CD8-positive, alpha-beta memory T cell (primary cell): ENCODE measurements around the gene GRB14. TPM values are rescaled to one million over a fixed set of nuclear protein-coding genes. Genes with fewer than 3 reads are reported as not detected.

Experiments
- CTCF ChIA-PET: fragments of 350-600 bp; sonication (Branson Sonifier 250); formaldehyde crosslinking; loops from one replicate; lab custom pipeline; 2021; ENCODE audit warnings: antibody characterized with exemption; lab: Charles Lee
- POLR2A ChIA-PET: fragments of 350-600 bp; sonication (Branson Sonifier 250); formaldehyde crosslinking; loops from one replicate; lab custom pipeline; 2021; ENCODE audit warnings: antibody characterized with exemption; lab: Charles Lee
- DNase-seq, 5 donors: peaks; one replicate each; pipeline versions ENCODE4 v3.0.0 to v3.0.0-alpha.2; 2020 to 2022; ENCODE audit warnings: mixed read lengths in 1 of 5
- H3K27ac ChIP-seq: one replicate; pipeline ENCODE4 v1.7.0; 2013; ENCODE audit warnings: low read depth, mild to moderate bottlenecking, low read length, moderate library complexity
- H3K27me3 ChIP-seq: 2 replicates; pipeline ENCODE4 v1.7.0; 2013; ENCODE audit warnings: low read length, mild to moderate bottlenecking; ENCODE audit not compliant: insufficient read depth, poor library complexity, severe bottlenecking
- H3K36me3 ChIP-seq: 2 replicates; pipeline ENCODE4 v1.7.0; 2013; ENCODE audit warnings: mild to moderate bottlenecking, low read length, moderate library complexity; ENCODE audit not compliant: insufficient read depth
- H3K4me1 ChIP-seq: 2 replicates; pipeline ENCODE4 v1.7.0; 2013; ENCODE audit warnings: mild to moderate bottlenecking, low read length, moderate library complexity; ENCODE audit not compliant: insufficient read depth
- H3K4me3 ChIP-seq: 2 replicates; pipeline ENCODE4 v1.7.0; 2013; ENCODE audit warnings: mild to moderate bottlenecking, low read length
- H3K9me3 ChIP-seq: 2 replicates; pipeline ENCODE4 v1.7.0; 2013; ENCODE audit warnings: mild to moderate bottlenecking, low read length
- H3K27ac Mint-ChIP-seq, 8 donors: one replicate each; pipeline ENCODE4 v1.8.0; 2020 to 2021; ENCODE audit warnings: mixed read lengths in 8 of 8, mild to moderate bottlenecking in 6 of 8, inconsistent platforms in 3 of 8, moderate library complexity in 3 of 8
- H3K27me3 Mint-ChIP-seq, 2 donors: one replicate each; pipeline ENCODE4 v1.8.0; 2020 to 2021; ENCODE audit warnings: mixed read lengths in 2 of 2, mild to moderate bottlenecking in 1 of 2, moderate library complexity in 1 of 2
- H3K36me3 Mint-ChIP-seq, 3 donors: one replicate each; pipeline ENCODE4 v1.8.0; 2020 to 2021; ENCODE audit warnings: mixed read lengths in 3 of 3, inconsistent platforms in 1 of 3, mild to moderate bottlenecking in 1 of 3
- H3K4me1 Mint-ChIP-seq, 3 donors: one replicate each; pipeline ENCODE4 v1.8.0; 2020 to 2021; ENCODE audit warnings: mixed read lengths in 3 of 3, inconsistent platforms in 1 of 3, mild to moderate bottlenecking in 1 of 3
- H3K4me3 Mint-ChIP-seq, 7 donors: one replicate each; pipeline ENCODE4 v1.8.0; 2020 to 2021; ENCODE audit warnings: mixed read lengths in 7 of 7, mild to moderate bottlenecking in 6 of 7, moderate library complexity in 4 of 7, inconsistent platforms in 2 of 7
- H3K9me3 Mint-ChIP-seq, 5 donors: one replicate each; pipeline ENCODE4 v1.8.0; 2020 to 2022; ENCODE audit warnings: mixed read lengths in 5 of 5, mild to moderate bottlenecking in 3 of 5, moderate library complexity in 2 of 5, inconsistent platforms in 1 of 5
- polyA plus RNA-seq: library from polyadenylated mRNA; unstranded; fragments of 300-500 nt; fragmentation: Illumina TruSeq; gene quantifications from one replicate; pipeline ENCODE4 v1.2.3, GENCODE V29; 2021
- total RNA-seq, 2 experiments: library from RNA; stranded (reverse); gene quantifications; one replicate each; pipeline ENCODE4 v1.2.3, GENCODE V29; 2021

The GRB14 gene
- total and polyA plus RNA-seq, 3 experiments from 2014 or later = not detected

- no peaks in the 10 kb centered on the region for H3K27me3 Mint-ChIP-seq
- DNase-seq = no peak
- Histone ChIP-seq H3K9me3 (no peaks in the 10 kb centered on the region), H3K27me3 (no peaks in the 10 kb centered on the region), H3K4me1 (no peaks in the 10 kb centered on the region), H3K27ac (no peak overlapping the region), H3K36me3 (no peaks in the 10 kb centered on the region), H3K4me3 (no peak overlapping the region)
- H3K9me3 Mint-ChIP-seq = peaks cover 0 to 12% (median 7%) of the 10 kb centered on the region in 5 donors
- ChIA-PET POLR2A (no interaction called here), CTCF (no interaction called here)
- no peaks in the 10 kb centered on the region for H3K36me3 Mint-ChIP-seq
- H3K27ac Mint-ChIP-seq = no peak overlapping the region
- no peaks in the 10 kb centered on the region for H3K4me1 Mint-ChIP-seq
- no peak overlapping the region for H3K4me3 Mint-ChIP-seq
Measured at GRCh38 chr2:164581050-164581449, 40.2 kb downstream of the GRB14 start.

- no peak overlapping the region for H3K27ac Mint-ChIP-seq
- Histone ChIP-seq H3K36me3 (no peaks in the 10 kb centered on the region), H3K4me3 (no peak overlapping the region), H3K27ac (no peak overlapping the region), H3K27me3 (no peaks in the 10 kb centered on the region), H3K9me3 (no peaks in the 10 kb centered on the region), H3K4me1 (no peaks in the 10 kb centered on the region)
- no peak for DNase-seq
- H3K4me3 Mint-ChIP-seq = no peak overlapping the region
- H3K36me3 Mint-ChIP-seq = no peaks in the 10 kb centered on the region
- ChIA-PET POLR2A (no interaction called here), CTCF (no interaction called here)
- no peaks in the 10 kb centered on the region for H3K27me3 Mint-ChIP-seq
- peaks cover 0 to 10% (median 2%) of the 10 kb centered on the region in 5 donors for H3K9me3 Mint-ChIP-seq
- H3K4me1 Mint-ChIP-seq = no peaks in the 10 kb centered on the region
Measured at GRCh38 chr2:164574931-164575330, 46.4 kb downstream of the GRB14 start.

GRCh38 chr2:164570475-164570874 is 50.8 kb downstream of the GRB14 start:
- CTCF ChIA-PET = no interaction called here
- Histone ChIP-seq H3K36me3 (no peaks in the 10 kb centered on the region), H3K4me1 (no peaks in the 10 kb centered on the region)

GRCh38 chr2:164569378-164569777 is 51.9 kb downstream of the GRB14 start:
- ChIA-PET CTCF (no interaction called here), POLR2A (no interaction called here)
- Histone ChIP-seq H3K36me3 (no peaks in the 10 kb centered on the region), H3K27ac (no peak overlapping the region), H3K4me1 (no peaks in the 10 kb centered on the region), H3K4me3 (no peak overlapping the region), H3K27me3 (no peaks in the 10 kb centered on the region), H3K9me3 (no peaks in the 10 kb centered on the region)
- Mint-ChIP-seq H3K27ac (no peak overlapping the region), H3K9me3 (peaks cover 0 to 4% (median 0%) of the 10 kb centered on the region in 5 donors), H3K36me3 (no peaks in the 10 kb centered on the region), H3K27me3 (no peaks in the 10 kb centered on the region), H3K4me3 (no peak overlapping the region), H3K4me1 (no peaks in the 10 kb centered on the region)
- DNase-seq = no peak

More at GRCh38 chr2:164570475-164570874, 50.8 kb downstream of the GRB14 start:
- Histone ChIP-seq H3K27ac (no peak overlapping the region), H3K9me3 (no peaks in the 10 kb centered on the region), H3K4me3 (no peak overlapping the region), H3K27me3 (no peaks in the 10 kb centered on the region)
- Mint-ChIP-seq H3K27ac (no peak overlapping the region), H3K27me3 (no peaks in the 10 kb centered on the region), H3K36me3 (no peaks in the 10 kb centered on the region), H3K4me3 (no peak overlapping the region), H3K4me1 (no peaks in the 10 kb centered on the region), H3K9me3 (peaks cover 0 to 6% (median 0%) of the 10 kb centered on the region in 5 donors)
- no peak for DNase-seq
- POLR2A ChIA-PET = no interaction called here

- no peaks in the 10 kb centered on the region for H3K4me1 Mint-ChIP-seq
Measured at GRCh38 chr2:164568317-164568716, 53.0 kb downstream of the GRB14 start.

GRCh38 chr2:164567335-164567989 is 53.8 kb downstream of the GRB14 start:
- Histone ChIP-seq H3K27me3 (no peaks in the 10 kb centered on the region), H3K27ac (no peak overlapping the region)

More at GRCh38 chr2:164568317-164568716, 53.0 kb downstream of the GRB14 start:
- Histone ChIP-seq H3K27me3 (no peaks in the 10 kb centered on the region), H3K4me3 (no peak overlapping the region), H3K27ac (no peak overlapping the region), H3K9me3 (no peaks in the 10 kb centered on the region), H3K36me3 (no peaks in the 10 kb centered on the region), H3K4me1 (no peaks in the 10 kb centered on the region)
- no peak overlapping the region for H3K27ac Mint-ChIP-seq
- no peaks in the 10 kb centered on the region for H3K27me3 Mint-ChIP-seq
- DNase-seq = no peak
- no peak overlapping the region for H3K4me3 Mint-ChIP-seq
- ChIA-PET POLR2A (interaction anchor here (0.6 kb wide), 1 partner anchor 1554 kb away, joined by 3 read pairs; no protein-coding TSS in a partner anchor), CTCF (no interaction called here)
- peaks cover 0 to 5% (median 0%) of the 10 kb centered on the region in 5 donors for H3K9me3 Mint-ChIP-seq
- no peaks in the 10 kb centered on the region for H3K36me3 Mint-ChIP-seq

GRCh38 chr2:164565359-164565758 is 55.9 kb downstream of the GRB14 start:
- H3K27ac Mint-ChIP-seq = no peak overlapping the region

More at GRCh38 chr2:164567335-164567989, 53.8 kb downstream of the GRB14 start:
- no peaks in the 10 kb centered on the region for H3K36me3 Mint-ChIP-seq
- peaks cover 0 to 12% (median 0%) of the 10 kb centered on the region in 5 donors for H3K9me3 Mint-ChIP-seq
- H3K4me3 ChIP-seq = no peak overlapping the region
- H3K4me3 Mint-ChIP-seq = no peak overlapping the region
- POLR2A ChIA-PET = interaction anchor here (0.6 kb wide), 1 partner anchor 1555 kb away, joined by 3 read pairs; no protein-coding TSS in a partner anchor
- no peaks in the 10 kb centered on the region for H3K4me1 Mint-ChIP-seq
- DNase-seq = no peak
- no peak overlapping the region for H3K27ac Mint-ChIP-seq
- no peaks in the 10 kb centered on the region for H3K27me3 Mint-ChIP-seq
- CTCF ChIA-PET = no interaction called here
- H3K36me3 ChIP-seq = no peaks in the 10 kb centered on the region
- no peaks in the 10 kb centered on the region for H3K4me1 ChIP-seq
- H3K9me3 ChIP-seq = no peaks in the 10 kb centered on the region

GRCh38 chr2:164562666-164563065 is 58.6 kb downstream of the GRB14 start:
- Histone ChIP-seq H3K4me1 (no peaks in the 10 kb centered on the region), H3K36me3 (no peaks in the 10 kb centered on the region), H3K9me3 (no peaks in the 10 kb centered on the region), H3K4me3 (no peak overlapping the region), H3K27ac (no peak overlapping the region), H3K27me3 (no peaks in the 10 kb centered on the region)
- H3K36me3 Mint-ChIP-seq = no peaks in the 10 kb centered on the region
- H3K4me3 Mint-ChIP-seq = no peak overlapping the region
- H3K4me1 Mint-ChIP-seq = no peaks in the 10 kb centered on the region
- H3K27me3 Mint-ChIP-seq = no peaks in the 10 kb centered on the region
- ChIA-PET CTCF (no interaction called here), POLR2A (no interaction called here)
- peaks cover 0 to 12% (median 3%) of the 10 kb centered on the region in 5 donors for H3K9me3 Mint-ChIP-seq
- no peak for DNase-seq
- no peak overlapping the region for H3K27ac Mint-ChIP-seq

More at GRCh38 chr2:164565359-164565758, 55.9 kb downstream of the GRB14 start:
- Mint-ChIP-seq H3K4me3 (no peak overlapping the region), H3K9me3 (peaks cover 0 to 12% (median 0%) of the 10 kb centered on the region in 5 donors), H3K4me1 (no peaks in the 10 kb centered on the region), H3K27me3 (no peaks in the 10 kb centered on the region), H3K36me3 (no peaks in the 10 kb centered on the region)
- POLR2A ChIA-PET = no interaction called here
- no peaks in the 10 kb centered on the region for H3K27me3 ChIP-seq
- no peak overlapping the region for H3K27ac ChIP-seq
- H3K4me1 ChIP-seq = no peaks in the 10 kb centered on the region
- no peaks in the 10 kb centered on the region for H3K9me3 ChIP-seq
- CTCF ChIA-PET = no interaction called here
- no peak for DNase-seq
- H3K36me3 ChIP-seq = no peaks in the 10 kb centered on the region
- H3K4me3 ChIP-seq = no peak overlapping the region
